Left colon (tissue), 2 donors: ENCODE results near the gene TET2. TPM values are rescaled to one million over a fixed set of nuclear protein-coding genes. Genes with fewer than 3 reads are reported as not detected.
"Not testable (repeated sequence)": the region's sequence is repeated elsewhere in the genome, so short reads cannot be mapped to it uniquely, and the experiment has no call there.

Experiments used
- ATAC-seq: fragments of 200-7000 bp; cut with Tn5 transposase; one replicate; pipeline ENCODE4 v1.9.1; 2020; ENCODE audit warnings: mild to moderate bottlenecking, moderate library complexity
- DNase-seq, 2 donors: peaks; one replicate each; pipeline ENCODE4 v3.0.0-alpha.2; 2020
- intact Hi-C, 2 donors: fragments of 100-400 bp; cut with DNase I in 1 of 2; cut with micrococcal nuclease in 1 of 2; formaldehyde crosslinking; loops; one replicate each; pipeline versions ENCODE4 v1.11.2 to v1.14.0; 2022; cut with DNase I, micrococcal nuclease
- total RNA-seq, 2 donors: library from RNA; stranded (reverse); fragmentation: NEBNext Ultra II Directional; extraction: Animal tissue kit (Norgen Biotek cat#: 25700); gene quantifications; one replicate each; pipeline ENCODE4 v1.2.1, GENCODE V29; 2021
- donor health status: DM: no; HTN: no; CAD: no.
- donor health status: DM: yes; HTN: yes; CAD: no.

TET2 gene
- total RNA-seq, 2 donors from 2014 or later, result 30.8 to 31.2 TPM

DNA sequence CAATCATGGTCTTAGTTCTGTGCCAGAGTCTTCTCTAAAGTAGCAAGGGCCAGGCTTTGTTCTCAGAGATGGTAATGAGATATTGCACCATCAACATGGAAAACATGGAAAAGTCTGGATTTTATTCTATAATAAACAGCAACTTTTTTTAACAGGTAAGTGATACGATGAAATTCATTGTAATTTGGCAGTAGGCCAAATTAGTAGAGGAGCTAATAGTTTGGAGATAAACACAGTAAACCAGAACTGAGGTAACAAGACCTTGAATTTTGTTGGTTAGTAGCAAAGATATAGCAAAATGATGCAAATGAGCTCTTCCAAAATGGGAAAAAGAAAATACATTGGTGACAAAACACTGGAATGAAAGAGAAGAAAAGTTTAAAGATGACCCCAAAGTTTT lies 126.6 kb downstream of the TET2 start:
- ATAC-seq, result no peak
- no peak for DNase-seq
- intact Hi-C loops, result no loop called here

DNA sequence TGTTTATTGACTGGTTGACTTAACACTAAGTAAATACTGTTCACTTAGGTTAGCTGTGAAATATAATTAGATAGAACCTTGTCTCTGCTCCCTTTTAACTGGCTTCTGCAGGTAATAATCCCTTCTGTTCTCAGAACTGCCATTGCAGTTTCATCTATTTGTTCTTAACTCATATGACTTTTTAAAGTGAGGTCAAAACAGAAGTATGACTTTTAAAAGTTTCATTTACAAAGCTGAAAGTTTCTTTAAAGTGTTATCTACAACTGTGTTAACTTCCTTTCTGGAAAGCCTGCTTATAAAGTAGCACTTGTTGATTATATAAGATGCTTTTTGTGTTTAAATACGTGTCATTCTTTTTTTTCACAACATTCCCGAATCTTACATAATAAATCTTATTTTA lies 127.4 kb downstream of the TET2 start:
- DNase-seq, result no peak
- intact Hi-C loops, result no loop called here
- no peak for ATAC-seq

DNA sequence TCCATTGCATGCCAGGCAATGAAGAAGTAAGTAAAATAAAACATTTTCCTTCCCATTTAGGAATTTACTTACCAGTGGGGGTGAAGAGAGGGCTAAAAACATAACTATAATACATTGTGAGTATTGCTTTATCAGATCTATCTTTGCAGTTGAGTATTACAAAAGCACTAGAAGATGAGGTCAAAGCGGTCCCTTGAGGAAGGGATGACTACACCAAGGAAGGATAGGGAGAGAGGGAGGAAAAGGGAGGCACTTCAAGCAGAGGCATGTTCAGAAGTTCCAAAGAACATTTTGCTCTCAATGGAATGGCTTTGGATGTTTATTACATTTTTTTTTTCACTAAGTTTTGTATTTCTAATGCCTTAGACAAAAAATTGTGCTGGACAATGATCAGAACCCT lies 127.8 kb downstream of the TET2 start:
- DNase-seq (no peak), ATAC-seq (no peak)
- intact Hi-C loops, result no loop called here

DNA sequence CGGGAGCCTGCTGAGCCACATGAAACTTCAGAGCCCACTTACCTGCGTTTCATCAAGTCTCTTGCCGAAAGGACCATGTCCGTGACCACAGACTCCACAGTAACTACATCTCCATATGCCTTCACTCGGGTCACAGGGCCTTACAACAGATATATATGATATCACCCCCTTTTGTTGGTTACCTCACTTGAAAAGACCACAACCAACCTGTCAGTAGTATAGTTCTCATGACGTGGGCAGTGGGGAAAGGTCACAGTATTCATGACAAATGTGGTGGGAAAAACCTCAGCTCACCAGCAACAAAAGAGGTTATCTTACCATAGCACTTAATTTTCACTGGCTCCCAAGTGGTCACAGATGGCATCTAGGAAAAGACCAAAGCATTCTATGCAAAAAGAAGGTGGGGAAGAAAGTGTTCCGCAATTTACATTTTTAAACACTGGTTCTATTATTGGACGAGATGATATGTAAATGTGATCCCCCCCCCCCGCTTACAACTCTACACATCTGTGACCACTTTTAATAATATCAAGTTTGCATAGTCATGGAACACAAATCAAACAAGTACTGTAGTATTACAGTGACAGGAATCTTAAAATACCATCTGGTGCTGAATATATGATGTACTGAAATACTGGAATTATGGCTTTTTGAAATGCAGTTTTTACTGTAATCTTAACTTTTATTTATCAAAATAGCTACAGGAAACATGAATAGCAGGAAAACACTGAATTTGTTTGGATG lies 129.9 kb downstream of the TET2 start:
- DNase-seq (no peak), ATAC-seq (no peak)
- intact Hi-C loops, result no loop called here

DNA sequence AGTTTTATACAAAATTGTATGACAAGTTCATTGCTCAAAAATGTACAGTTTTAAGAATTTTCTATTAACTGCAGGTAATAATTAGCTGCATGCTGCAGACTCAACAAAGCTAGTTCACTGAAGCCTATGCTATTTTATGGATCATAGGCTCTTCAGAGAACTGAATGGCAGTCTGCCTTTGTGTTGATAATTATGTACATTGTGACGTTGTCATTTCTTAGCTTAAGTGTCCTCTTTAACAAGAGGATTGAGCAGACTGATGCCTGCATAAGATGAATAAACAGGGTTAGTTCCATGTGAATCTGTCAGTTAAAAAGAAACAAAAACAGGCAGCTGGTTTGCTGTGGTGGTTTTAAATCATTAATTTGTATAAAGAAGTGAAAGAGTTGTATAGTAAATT lies 131.0 kb downstream of the TET2 start:
- DNase-seq (no peak), ATAC-seq (no peak)
- intact Hi-C loops, result no loop called here

DNA sequence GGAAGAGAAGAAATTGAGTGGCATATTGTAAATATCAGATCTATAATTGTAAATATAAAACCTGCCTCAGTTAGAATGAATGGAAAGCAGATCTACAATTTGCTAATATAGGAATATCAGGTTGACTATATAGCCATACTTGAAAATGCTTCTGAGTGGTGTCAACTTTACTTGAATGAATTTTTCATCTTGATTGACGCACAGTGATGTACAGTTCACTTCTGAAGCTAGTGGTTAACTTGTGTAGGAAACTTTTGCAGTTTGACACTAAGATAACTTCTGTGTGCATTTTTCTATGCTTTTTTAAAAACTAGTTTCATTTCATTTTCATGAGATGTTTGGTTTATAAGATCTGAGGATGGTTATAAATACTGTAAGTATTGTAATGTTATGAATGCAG lies 132.6 kb downstream of the TET2 start:
- ATAC-seq, result no peak
- no peak for DNase-seq
- intact Hi-C loops, result no loop called here

DNA sequence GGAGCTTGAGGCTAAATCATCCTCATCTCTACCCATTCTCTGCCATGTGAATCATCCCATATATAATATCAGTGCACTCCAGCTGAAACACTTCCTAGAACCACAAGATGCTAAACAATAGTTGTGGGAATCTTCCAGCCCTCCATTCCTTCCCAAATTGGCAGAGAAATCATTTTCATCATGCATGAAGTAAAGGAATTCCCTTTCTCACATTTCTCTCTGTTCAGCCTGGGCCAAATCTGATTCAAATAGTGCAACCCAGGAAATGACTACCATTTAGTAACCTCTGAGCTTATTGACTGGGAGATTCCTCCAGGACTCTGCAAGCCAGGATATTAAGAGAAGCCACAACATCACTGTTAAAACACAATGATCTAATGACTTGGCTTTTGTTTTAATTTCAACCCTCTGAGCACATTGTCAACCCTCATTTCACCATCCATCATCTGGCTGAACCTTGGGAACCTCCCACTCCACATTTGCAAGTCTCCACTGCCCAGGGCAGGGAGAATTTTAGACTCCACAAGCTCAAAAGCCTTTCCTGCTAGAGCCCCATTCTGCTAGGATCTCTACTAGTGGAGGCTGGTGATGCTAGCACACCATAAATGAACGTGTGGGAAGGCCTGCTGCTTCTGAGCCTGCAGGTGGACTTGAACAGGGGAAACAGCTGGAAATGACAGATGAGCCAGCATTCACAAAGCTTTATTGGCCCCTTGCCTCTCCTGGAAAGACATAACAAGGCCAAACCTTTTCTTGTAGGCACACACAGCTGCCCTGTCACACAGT lies 133.9 kb downstream of the TET2 start:
- ATAC-seq, result no peak
- DNase-seq, result no peak

DNA sequence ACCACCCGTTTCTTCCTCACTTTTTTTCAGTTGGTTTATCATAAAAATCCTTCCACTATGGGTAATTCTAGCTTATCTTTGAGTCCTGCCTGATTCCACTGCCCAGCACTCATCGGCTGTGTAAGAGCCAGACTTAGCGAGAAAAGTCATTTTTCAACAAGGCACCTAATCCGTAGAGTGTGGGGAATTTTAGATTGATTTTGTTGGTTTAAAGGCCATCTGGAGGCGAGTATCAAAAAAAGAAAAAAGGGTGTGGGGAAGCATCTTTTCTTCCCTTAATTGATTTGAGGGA lies 134.4 kb downstream of the TET2 start:
- no peak for ATAC-seq
- DNase-seq, result no peak
- intact Hi-C loops, result no loop called here

More for the DNA sequence above, 133.9 kb downstream of the TET2 start:
- intact Hi-C loops, result no loop called here

DNA sequence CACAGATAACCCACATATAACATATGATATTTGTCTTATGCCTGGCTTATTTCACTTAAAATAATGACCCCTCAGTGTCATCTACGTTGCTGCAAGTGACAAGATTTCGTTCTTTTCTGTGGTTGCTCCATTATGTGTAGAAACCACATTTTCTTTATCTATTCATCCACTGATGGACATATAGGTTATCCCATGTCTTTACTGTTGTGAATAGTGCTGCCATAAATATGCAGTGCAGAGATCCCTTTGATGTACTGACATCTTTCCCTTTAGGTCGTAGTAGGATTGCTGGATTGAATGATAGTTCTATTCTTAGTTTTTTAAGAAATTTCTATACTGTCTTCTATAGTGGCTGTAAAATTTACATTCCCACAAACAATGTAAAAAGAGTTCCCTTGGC lies 135.8 kb downstream of the TET2 start:
- DNase-seq, result no peak
- ATAC-seq, result no peak
- intact Hi-C loops, result no loop called here

DNA sequence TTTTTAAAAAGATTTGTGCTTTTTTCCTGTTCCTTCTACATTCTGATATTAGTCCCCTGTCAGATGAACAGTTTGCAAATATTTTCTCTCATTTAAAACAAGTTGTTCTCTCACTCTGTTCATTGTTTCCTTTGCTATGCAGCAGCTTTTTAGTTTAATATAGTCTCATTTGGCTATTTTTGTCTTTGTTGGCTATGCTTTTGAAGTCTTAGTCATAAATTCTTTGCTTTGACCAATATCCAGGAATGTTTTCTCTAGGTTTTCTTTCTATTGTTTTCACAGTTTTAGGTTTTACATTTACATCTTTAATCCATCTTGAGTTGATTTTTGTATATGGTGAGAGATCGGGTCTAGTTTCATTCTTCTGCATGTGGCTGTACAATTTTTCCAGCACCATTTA lies 136.8 kb downstream of the TET2 start:
- no peak for ATAC-seq
- intact Hi-C loops, result no loop called here

DNA sequence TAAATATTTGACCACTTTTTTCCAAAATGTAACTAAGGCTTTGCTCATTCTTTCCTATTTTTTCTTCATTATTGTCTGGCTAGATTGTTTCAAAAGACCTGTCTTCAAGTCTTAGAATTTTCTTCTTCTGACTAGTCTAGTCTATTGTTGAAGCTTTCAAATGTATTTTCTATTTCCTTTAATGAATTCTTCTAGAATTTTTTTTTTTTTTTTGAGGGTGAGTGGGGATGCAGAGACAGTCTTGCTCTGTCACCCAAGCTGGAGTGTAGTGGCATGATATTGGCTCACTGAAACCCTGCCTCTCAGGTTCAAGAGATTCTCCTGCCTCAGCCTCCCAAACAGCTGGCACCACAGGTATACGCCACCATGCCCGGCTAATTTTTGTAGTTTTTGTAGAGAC lies 141.4 kb downstream of the TET2 start:
- intact Hi-C loops, result no loop called here
- no peak for DNase-seq
- no peak for ATAC-seq

More for the DNA sequence above, 136.8 kb downstream of the TET2 start:
- DNase-seq, result no peak

DNA sequence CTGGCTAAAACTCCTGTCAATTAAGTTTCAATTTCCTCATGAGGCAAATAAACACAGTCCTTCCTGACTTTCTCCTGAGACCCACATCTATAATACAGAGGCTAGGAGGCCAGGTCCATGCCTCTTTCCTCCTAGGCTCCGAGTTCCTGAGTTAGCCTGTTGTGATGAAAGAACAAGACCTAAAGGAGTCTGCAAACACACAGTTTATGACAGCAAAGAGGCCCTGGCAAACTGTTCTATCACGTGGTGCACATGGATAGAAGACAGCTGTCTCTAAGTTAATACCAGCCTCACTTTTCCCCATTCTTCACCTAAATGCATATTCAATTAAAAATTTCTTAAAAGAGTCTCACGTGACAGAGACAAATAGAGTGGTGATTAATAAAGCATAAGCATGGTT lies 145.2 kb downstream of the TET2 start:
- ATAC-seq (peak; percentile 75), DNase-seq (no peak)
- intact Hi-C loops, result no loop called here

DNA sequence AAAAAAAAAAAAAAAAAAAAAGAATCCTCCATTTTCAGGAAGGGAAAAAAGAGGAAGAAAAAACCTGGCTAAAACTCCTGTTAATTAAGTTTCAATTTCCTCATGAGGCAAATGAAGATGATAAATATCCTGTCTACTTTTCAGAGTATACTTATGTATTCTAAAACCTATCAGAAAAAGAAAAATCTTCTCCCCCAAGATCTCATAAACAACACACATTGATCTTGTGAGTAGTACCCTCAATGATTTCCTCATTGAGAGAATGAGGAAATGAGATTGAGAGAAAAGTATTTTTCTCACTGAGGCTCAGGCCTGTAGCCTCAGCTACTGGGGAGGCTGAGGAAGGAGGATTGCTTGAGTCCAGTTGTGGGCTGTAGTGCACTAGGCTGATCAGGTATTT lies 146.7 kb downstream of the TET2 start:
- no peak for DNase-seq
- ATAC-seq, result no peak
- intact Hi-C loops, result no loop called here

DNA sequence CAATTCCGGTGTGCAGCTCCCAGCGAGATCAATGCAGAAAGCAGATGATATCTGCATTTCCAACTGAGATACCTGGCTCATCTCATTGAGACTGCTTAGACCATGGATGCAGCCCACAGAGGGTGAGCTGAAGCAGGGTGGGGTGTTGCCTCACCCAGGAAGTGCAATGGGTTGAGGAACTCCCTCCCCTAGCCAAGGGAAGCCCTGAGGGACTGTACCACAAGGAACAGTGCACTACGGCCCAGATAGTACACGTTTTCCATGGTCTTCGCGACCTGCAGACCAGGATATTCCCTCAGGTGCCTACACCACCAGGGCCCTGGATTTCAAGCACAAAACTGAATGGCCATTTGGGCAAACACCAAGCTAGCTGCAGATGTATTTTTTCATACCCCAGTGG lies 150.0 kb downstream of the TET2 start:
- DNase-seq (no peak), ATAC-seq (no peak)
- intact Hi-C loops, result no loop called here

DNA sequence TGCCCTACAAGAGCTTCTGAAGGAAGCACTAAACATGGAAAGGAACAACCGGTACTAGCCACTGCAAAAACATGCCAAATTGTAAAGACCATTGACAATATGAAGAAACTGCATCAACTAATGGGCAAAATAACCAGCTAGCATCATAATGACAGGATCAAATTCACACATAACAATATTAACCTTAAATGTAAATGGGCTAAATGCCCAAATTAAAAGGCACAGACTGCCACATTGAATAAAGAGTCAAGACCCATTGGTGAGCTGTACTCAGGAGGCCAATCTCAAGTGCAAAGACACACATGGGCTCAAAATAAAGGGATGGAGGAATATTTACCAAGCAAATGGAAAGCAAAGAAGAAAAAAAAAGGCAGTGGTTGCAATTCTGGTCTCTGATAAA lies 152.4 kb downstream of the TET2 start:
- DNase-seq, intact Hi-C loops, ATAC-seq: not testable (repeated sequence)

DNA sequence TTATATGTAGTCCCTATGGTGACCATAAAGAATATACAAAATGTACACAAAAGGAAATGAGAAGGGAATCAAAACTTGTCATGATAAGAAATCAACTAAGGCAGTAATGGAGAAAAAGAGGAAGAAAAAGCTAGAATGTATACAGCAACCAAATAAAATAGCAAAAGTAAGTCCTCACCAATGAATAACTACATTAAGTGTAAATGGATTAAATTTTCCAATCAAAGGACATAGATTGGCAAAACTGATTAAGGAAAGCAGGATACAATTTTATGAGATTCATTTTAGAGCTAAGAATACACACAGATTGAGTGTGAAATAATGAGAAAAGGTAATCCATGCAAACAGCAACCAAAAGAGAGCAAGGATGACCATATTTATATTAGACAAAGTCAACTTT lies 157.4 kb downstream of the TET2 start:
- no peak for ATAC-seq
- DNase-seq, result no peak
- intact Hi-C loops, result no loop called here

DNA sequence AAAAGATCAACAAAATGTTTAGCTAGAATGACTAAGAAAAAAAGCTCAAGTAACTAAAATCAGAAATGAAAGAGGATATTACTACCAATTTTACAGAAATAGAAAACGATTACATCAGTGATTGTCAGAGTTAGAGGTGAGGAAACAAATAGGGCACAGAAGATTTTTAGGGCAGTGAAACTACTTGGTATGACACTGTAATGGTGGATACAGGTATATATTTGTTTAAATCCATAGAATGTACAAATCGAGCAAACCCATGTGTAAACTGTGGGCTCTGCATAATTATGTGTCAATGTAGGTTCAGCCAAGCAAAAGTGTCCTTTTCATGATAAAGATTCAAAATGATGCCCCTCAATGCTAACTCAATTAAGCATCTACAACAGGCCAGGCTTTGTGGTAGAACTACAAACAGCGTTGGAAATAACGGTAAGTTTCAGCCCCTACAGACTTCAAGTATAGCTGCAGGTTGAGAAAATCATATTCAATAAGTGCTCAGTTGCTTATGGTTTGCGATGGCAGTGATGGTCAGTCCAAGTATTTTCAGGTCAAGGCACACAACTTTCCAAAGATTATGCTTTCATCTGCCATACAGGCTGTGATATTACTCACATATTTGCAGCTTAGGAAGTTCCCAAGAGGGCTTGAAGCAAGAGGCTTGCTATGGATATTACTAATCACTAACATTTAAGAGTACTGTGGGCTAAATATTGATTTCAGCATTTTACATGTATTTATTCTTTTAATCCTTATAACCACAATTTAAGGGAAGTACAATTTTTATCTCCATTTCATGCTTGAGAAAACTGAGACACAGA lies 158.6 kb downstream of the TET2 start:
- no peak for DNase-seq
- no peak for ATAC-seq
- intact Hi-C loops, result no loop called here

DNA sequence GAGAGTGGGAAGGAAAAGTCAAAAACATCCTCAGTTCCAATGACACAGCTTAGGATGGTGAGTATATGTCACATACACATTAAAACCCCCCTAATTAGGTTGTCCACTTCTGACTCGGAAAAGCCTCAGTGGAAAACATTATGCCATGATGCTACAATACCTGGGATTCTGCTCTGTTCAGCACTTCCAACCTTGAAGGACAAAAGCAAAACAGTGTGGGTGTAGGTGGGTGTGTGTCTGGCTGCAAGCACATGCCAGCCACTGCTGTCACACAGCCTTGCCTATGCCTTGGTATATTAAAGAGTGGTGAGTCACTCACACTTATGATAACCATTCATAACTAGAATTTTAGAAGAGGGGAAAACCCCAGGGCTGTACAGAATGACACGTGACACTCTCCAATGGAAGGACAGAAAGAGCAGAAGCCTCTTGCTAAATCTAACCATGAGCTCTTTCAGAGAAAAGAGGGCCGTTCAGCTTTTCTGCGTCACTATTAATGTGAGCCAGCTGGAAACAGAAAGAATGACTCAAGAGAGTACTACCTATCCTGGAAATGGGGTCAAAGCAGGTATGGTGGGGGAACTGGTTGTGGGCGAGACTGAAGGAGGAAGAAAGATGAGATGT lies 159.6 kb downstream of the TET2 start:
- DNase-seq (no peak), ATAC-seq (no peak)
- intact Hi-C loops, result no loop called here

DNA sequence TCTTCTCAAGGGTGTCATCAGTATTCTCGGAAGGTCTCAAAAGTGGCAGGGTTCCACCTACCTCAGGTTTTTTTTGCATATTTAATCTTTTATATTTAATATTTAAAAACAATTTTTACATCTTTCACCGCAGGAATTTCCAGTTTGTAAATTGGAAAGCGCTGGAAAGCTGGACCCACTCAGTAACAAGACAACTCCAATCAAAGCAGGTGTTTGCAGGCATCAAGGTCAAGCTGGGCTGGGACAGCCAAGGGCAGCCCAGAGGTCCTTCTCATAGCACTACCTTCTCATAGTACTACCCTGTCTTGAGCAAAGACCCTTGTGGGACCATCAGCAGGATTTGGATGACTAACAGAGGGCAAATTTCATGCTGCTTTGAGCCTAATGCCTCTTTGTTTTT lies 160.1 kb downstream of the TET2 start:
- no peak for ATAC-seq
- no peak for DNase-seq

DNA sequence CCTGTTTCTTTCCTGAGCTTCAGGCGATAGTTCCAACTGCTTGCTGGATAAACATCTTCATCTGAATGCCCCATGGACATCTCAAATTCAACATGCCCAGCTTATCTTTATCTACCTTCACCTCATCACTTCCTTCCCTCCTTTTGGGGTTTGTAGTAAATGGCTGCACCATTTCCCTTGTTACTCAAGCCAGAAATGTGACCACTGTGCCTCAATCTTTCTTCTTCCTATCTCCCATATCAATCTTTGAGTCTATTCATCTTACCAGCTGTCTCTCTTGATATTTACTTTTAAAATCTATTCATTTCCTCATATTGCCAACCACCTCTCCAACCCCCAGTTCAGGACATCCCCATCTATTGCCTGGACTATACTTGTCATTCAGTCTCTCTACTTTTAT lies 171.8 kb downstream of the TET2 start:
- DNase-seq (no peak), ATAC-seq (no peak)
- intact Hi-C loops, result no loop called here

More for the DNA sequence above, 160.1 kb downstream of the TET2 start:
- intact Hi-C loops, result no loop called here
